Measurements from ENCODE around the gene WBP1L. TPM values are rescaled to one million over a fixed set of nuclear protein-coding genes. Genes with fewer than 3 reads are reported as not detected.
A peak's percentile ranks its signal among the peaks of the same experiment; 100 is the strongest.

The WBP1L gene
- total RNA-seq, 2 experiments from 2014 or later = 23.9 to 24.6 TPM

DNA sequence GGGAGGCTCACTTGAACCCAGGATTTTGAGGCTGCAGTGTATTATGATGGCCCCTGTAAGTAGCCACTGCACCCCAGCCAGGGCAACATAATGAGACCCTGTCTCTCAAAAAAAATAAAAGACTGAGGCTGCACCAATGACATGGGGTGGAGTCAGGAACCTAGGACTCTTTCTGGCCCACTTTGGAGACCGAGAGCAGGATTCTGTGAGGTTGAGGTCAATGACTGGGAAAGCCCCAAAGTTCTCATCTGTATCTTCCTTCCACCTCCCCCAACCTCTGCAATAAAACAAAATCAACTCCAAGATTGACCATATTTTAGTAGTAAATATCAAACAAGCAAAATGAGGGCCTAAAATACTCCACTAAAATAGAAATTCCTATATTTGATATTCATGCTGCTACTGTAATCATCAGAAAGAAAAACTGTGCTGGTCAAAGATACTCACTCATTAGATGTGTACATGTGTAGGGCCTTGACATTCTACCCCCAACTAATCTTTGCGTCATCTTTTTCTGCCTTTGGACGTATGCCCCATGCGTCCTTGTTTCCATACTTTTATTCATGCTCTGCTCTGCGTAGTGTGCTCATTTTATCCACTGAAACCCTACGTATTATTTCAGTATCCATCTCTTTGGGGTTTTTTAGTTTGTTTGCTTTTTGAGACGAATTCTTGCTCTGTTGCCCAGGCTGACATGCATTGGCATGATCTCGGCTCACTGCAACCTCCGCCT, 23.8 kb downstream of the WBP1L start:
- H3K27me3 Mint-ChIP-seq = no peaks in the 10 kb centered on the region
- no peaks in the 10 kb centered on the region for H3K9me3 Mint-ChIP-seq (ENCODE audit: low read depth)
- DNase-seq (no peak), ATAC-seq (no peak)
- H3K27ac Mint-ChIP-seq = no peak overlapping the region
- CTCF ChIA-PET = interaction anchor here (1.3 kb wide), 1 partner anchor 11 kb away, joined by 3 read pairs; no protein-coding TSS in a partner anchor
- peaks cover 8% of the 10 kb centered on the region for H3K36me3 Mint-ChIP-seq
- H3K4me1 Mint-ChIP-seq = peaks cover 42% of the 10 kb centered on the region
- no peak overlapping the region for H3K4me3 Mint-ChIP-seq

DNA sequence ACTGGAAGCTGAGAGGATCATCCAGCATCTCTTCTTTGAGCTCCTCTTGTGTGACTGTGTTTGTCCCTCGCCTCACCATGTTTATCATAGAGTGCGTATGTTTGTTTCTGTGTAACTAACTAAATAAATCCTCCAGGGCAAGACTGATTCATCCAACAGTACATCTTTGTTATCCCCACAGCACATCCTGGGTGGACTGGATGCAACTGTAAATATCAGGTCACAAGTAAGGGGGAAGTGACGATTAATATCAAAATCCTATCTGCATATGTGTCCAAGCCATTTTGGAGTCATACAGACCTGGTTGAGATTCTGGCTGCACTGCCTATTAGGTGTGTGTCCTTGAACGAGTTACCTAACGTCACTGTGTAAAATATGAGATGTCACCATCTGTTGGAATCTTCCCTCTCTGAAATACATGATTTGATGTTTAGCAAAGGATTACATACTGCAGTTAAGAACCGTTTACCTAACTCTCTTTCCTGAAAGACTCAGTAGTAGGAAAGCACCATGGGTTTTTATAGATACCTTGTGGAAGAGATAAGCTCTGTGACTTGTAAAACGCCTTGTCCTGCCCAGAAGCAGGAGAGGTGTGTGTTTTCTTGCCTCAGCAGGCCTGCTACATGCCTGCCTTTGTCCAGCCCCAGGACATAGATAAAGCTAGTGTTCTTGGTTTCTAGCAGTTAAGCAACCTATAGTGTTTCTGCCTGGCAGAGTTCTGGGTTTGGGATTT, 25.8 kb downstream of the WBP1L start:
- Mint-ChIP-seq H3K27ac (no peak overlapping the region), H3K4me3 (no peak overlapping the region), H3K36me3 (peaks cover 2% of the 10 kb centered on the region), H3K9me3 (ENCODE audit: low read depth) (no peaks in the 10 kb centered on the region), H3K27me3 (no peaks in the 10 kb centered on the region), H3K4me1 (peaks cover 56% of the 10 kb centered on the region)
- ATAC-seq (no peak), DNase-seq (no peak)
- CTCF ChIA-PET = no interaction called here

DNA sequence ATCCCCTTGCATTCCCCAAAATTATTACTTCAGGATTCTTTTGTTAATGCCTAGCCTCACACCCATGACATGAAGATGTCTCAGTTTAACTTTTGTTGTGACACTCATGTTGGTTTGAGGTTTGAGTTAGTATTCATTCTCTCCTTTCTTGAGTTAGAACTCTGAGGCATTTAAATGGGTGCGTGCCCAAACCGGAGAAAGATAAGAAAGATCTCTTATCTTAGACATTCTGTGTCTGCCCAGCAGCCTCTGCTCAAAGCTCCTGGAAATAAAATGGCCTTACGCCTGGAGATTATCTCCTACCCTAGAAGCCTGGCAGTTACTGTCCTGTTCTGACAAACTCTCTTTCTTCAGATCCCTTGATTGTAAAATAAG, 26.3 kb downstream of the WBP1L start:
- H3K4me3 Mint-ChIP-seq = no peak overlapping the region
- ATAC-seq (no peak), DNase-seq (no peak)
- CTCF ChIA-PET = no interaction called here
- no peaks in the 10 kb centered on the region for H3K9me3 Mint-ChIP-seq (ENCODE audit: low read depth)
- H3K27me3 Mint-ChIP-seq = no peaks in the 10 kb centered on the region
- peaks cover 57% of the 10 kb centered on the region for H3K4me1 Mint-ChIP-seq
- peaks cover 2% of the 10 kb centered on the region for H3K36me3 Mint-ChIP-seq
- no peak overlapping the region for H3K27ac Mint-ChIP-seq

DNA sequence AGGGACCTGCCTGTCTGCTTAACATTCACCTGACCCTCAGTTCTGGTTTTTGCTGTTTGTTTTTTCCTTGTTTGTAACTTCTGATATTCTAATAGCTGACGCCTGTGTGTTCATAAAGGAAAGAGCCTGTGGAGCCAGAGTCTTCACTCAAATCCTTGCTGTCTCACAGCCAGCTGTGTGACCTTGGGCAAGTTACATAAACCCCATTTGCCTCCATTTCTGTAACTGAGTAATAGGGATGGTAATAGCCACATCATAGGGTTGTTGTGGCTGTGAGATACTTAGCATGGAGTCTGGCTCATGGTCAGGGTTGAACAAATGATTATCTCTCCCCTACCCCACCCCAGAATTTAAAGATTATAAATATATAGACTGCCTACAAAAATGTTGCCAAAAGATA, 27.0 kb downstream of the WBP1L start:
- no peaks in the 10 kb centered on the region for H3K27me3 Mint-ChIP-seq
- DNase-seq = no peak
- CTCF ChIA-PET = no interaction called here
- no peaks in the 10 kb centered on the region for H3K9me3 Mint-ChIP-seq (ENCODE audit: low read depth)
- H3K27ac Mint-ChIP-seq = no peak overlapping the region
- peaks cover 56% of the 10 kb centered on the region for H3K4me1 Mint-ChIP-seq
- H3K4me3 Mint-ChIP-seq = no peak overlapping the region
- ATAC-seq = no peak
- H3K36me3 Mint-ChIP-seq = no peaks in the 10 kb centered on the region

DNA sequence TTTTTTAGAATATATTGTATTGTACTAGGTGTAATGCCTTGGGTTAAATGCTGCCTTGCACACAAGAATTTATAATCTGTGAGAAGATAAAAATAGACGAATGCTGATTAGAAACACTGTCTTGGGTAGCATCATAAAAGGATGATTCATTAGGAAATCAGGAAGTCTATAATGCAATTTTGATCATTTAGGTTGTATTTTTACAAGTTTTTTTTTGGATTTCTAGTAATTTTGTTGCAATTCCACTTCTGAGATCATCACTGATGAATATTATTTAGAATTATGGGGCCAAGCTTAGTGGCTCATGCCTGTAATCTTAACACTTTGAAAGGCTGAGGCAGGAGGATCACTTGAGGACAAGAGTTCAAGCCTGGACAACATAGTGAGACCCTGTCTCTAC, 29.6 kb downstream of the WBP1L start:
- ATAC-seq = no peak
- Mint-ChIP-seq H3K4me1 (peaks cover 47% of the 10 kb centered on the region), H3K36me3 (peaks cover 2% of the 10 kb centered on the region), H3K27me3 (no peaks in the 10 kb centered on the region), H3K27ac (no peak overlapping the region), H3K4me3 (no peak overlapping the region), H3K9me3 (ENCODE audit: low read depth) (no peaks in the 10 kb centered on the region)
- DNase-seq = no peak
- CTCF ChIA-PET = interaction anchor here (0.7 kb wide), 1 partner anchor 27 kb away, joined by 3 read pairs; no protein-coding TSS in a partner anchor

DNA sequence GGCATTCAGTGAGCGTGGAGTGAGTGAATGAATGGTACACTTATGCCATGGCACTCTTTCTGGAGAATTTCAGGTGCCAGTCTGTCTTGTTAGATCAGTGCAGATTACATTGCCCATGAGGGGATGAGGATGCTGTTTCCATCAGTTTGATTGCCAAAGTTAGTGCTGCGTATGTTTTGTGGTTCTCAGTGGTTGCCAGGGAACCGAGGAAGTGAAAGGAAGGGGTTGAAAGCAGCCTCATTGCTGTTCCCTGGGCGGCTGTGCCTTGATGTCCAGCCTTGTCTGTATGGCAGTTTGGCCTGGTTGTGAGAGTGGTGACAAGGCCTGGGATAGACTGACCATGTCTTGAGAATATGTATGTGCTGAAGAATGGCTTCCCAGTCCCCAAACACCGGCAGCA, 30.2 kb downstream of the WBP1L start:
- Mint-ChIP-seq H3K4me1 (peaks cover 47% of the 10 kb centered on the region), H3K27me3 (no peaks in the 10 kb centered on the region), H3K9me3 (ENCODE audit: low read depth) (no peaks in the 10 kb centered on the region), H3K4me3 (no peak overlapping the region), H3K36me3 (peaks cover 2% of the 10 kb centered on the region), H3K27ac (no peak overlapping the region)
- ATAC-seq (peak; percentile 47), DNase-seq (peak; percentile 42)
- CTCF ChIA-PET = interaction anchor here (1.0 kb wide), 1 partner anchor 223 kb away, joined by 3 read pairs; no protein-coding TSS in a partner anchor

DNA sequence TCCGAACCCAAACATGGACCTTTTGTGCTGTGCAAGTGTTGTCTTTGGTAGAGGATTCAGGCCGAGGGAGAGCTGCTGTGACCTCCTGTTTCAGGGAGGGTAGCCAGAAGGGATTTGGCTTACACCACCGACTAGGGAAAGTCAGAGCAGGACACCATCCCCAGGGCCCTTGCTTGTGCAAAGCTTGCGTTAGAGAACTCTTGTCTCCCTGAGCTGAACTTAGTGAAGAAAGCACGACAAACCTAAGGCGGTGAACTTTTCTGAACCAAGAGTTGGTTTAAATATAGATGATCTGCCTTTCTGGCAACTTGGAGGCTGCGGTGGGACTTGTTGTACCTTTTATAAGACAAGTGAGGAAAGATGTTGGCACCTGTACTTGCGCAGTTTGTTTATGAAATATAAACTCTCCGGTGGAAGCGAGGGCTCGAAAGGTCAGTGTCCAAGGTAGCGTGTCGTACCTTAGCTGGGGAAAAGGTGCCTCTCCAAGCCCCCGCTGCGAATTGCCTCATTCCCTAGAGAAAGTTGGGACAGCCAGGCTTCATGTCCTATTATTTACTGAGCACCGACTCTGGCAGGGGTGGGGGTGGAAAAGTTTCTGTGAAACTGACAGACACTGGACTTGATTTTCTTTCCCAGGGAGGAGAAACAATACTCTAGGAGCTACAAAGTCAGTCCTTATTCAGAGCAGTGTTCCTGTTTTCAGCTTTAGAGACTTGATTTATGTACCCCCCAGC, 31.6 kb downstream of the WBP1L start:
- Mint-ChIP-seq H3K27me3 (no peaks in the 10 kb centered on the region), H3K36me3 (peaks cover 7% of the 10 kb centered on the region), H3K9me3 (ENCODE audit: low read depth) (no peaks in the 10 kb centered on the region), H3K4me3 (no peak overlapping the region), H3K27ac (no peak overlapping the region), H3K4me1 (peaks cover 36% of the 10 kb centered on the region)
- DNase-seq (no peak), ATAC-seq (no peak)
- CTCF ChIA-PET = interaction anchor here (0.7 to 1.5 kb wide), 3 partner anchors 10 to 258 kb away, joined by 3 to 4 read pairs (median 4); no protein-coding TSS in a partner anchor

DNA sequence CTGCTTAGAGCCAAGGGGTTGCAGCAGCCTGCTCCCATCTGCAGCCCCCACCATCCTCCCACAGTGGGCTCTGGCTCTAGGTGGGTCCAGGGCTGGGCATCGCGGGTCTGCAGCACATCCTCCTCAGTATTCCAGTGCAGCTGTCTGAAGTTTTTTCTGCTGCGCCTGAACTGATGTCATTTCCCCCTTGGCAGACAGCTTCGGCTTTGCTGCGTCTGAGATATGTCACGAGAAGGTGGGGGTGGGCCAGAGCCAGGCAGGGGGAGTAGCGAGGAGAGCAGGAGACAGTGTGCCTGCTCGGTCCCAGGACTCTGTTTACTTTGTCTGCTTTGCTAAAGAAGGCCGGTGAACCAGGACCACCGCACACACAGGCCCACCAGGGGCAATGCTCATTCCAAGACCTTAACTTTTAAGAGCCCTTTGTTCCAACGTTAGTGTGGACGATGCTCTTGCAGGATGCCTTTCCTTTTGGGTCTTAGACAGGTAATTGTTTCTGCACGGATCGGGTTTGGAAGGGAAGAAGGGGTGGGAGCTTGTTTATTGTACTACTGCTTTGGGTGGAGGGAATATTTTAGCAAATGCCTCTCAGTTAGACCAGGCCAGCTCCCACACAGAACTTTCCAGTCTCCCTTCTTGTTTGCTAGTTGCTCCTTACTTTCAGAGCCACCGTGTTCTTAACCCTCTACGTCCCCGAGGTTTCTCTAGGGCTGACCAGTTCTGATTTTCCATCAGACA, 32.4 kb downstream of the WBP1L start:
- peaks cover 30% of the 10 kb centered on the region for H3K4me1 Mint-ChIP-seq
- no peaks in the 10 kb centered on the region for H3K9me3 Mint-ChIP-seq (ENCODE audit: low read depth)
- H3K27ac Mint-ChIP-seq = no peak overlapping the region
- no peak overlapping the region for H3K4me3 Mint-ChIP-seq
- H3K36me3 Mint-ChIP-seq = peaks cover 7% of the 10 kb centered on the region
- CTCF ChIA-PET = interaction anchor here (1.3 to 1.5 kb wide), 2 partner anchors 10 to 49 kb away, joined by 3 to 4 read pairs; no protein-coding TSS in a partner anchor
- DNase-seq = no peak
- no peaks in the 10 kb centered on the region for H3K27me3 Mint-ChIP-seq
- ATAC-seq = peak; percentile 9

DNA sequence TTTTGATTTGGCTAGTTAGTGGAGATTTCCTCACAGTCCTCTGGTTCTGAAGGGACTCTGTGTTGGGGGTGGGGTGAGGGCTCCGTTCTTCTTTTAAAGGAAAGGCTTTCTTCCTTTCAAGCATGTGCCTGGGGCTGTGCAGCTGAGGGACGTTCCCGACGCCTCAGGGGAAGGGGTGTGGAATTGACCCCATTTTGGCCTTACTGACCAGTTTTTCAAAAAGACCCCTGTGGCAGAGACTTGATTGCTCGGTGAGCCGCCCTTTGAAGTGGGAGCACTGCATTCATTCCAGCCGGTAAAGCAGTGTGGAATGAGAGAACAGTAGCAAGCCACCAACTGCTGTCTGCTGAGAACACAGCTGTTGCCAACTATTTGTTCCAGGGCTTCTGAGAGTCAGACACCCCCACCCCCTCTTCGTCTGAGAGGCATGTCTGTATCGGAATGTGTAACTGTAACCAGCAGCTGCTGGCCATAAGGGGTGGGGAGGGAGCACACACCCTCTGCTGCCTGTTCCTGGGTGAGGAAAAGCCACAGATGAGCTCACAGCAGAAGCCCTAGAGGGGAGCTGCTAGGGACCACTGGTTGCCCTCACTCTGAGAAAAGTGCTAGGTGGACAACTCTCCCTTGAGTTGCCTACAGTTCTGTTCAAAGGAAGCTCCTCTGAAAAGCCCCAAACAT, 33.2 kb downstream of the WBP1L start:
- no peak for DNase-seq
- CTCF ChIA-PET = interaction anchor here (1.3 kb wide), 1 partner anchor 9 kb away, joined by 3 read pairs; no protein-coding TSS in a partner anchor
- Mint-ChIP-seq H3K36me3 (peaks cover 10% of the 10 kb centered on the region), H3K4me1 (peaks cover 29% of the 10 kb centered on the region), H3K9me3 (ENCODE audit: low read depth) (no peaks in the 10 kb centered on the region), H3K4me3 (no peak overlapping the region), H3K27ac (no peak overlapping the region), H3K27me3 (no peaks in the 10 kb centered on the region)
- ATAC-seq = no peak

DNA sequence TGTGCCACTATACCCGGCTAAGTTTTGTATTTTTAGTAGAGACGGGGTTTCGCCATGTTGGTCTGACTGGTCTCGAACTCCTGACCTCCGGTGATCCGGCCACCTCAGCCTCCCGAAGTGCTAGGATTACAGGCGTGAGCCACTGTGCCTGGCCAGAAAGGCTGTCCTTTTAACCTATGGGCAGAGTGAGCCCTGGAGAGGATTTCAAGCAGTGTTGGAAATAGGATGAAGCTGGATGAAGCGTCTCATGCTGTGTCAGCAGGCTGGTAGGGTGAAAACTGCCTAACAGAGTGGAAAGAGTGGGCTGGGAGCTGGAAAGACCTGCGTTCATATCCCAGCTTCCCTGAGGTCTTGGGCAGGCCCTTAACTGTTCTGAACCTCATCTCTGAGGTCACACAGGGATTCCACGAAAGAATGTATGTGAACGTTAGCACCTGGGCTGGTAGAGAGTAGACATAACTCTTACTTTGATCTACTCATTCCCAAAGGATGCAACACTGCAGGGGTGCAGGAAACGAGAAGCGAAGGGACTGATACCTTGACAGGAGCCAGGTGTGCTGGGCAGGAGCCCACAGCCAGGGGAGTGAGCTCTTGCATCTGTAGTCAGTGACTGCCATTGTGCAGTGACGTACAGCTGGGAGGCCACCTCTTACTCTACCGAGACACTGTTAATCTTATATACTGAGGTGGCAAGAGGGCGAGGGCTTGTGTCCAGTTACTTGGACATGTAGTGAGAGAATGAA, 34.1 kb downstream of the WBP1L start:
- Mint-ChIP-seq H3K27ac (no peak overlapping the region), H3K4me3 (no peak overlapping the region), H3K4me1 (peaks cover 28% of the 10 kb centered on the region), H3K9me3 (ENCODE audit: low read depth) (no peaks in the 10 kb centered on the region), H3K36me3 (peaks cover 10% of the 10 kb centered on the region), H3K27me3 (no peaks in the 10 kb centered on the region)
- ATAC-seq (no peak), DNase-seq (no peak)
- CTCF ChIA-PET = interaction anchor here (0.7 to 0.8 kb wide), 2 partner anchors 23 to 703 kb away, joined by 3 read pairs; no protein-coding TSS in a partner anchor

DNA sequence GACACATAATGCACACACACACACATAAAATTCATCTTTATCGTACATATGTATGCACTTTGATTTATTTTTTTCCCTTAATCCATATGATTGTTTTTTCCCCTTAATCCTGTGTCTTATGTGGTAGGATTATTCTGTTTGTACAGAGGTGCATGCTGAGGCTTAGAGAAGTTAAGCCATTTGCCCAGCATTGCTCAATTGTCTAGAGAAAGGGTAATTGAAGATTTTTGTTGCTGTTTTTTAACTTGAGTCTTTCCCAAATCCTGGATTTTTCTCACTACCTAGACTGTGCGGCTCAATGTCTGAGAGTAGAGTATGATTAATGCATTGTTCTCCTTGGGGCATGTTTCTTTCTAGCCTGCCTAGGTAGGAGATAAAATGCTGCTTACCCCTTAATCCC, 35.0 kb downstream of the WBP1L start:
- CTCF ChIA-PET = interaction anchor here (0.8 kb wide), 1 partner anchor 23 kb away, joined by 3 read pairs; no protein-coding TSS in a partner anchor
- DNase-seq (no peak), ATAC-seq (no peak)
- Mint-ChIP-seq H3K4me1 (peaks cover 24% of the 10 kb centered on the region), H3K9me3 (ENCODE audit: low read depth) (no peaks in the 10 kb centered on the region), H3K27me3 (no peaks in the 10 kb centered on the region), H3K27ac (no peak overlapping the region), H3K4me3 (no peak overlapping the region), H3K36me3 (peaks cover 10% of the 10 kb centered on the region)

Measured in activated CD8-positive, alpha-beta memory T cell treated with anti-CD3 and anti-CD28 coated beads, Interleukin-2, amount 10 ng/mL, durations not matched to agents 7 days and 5 days (primary cell).